OCI-LY1 (cell line): ENCODE data around the gene CIC.

Experiments used
- H2AFZ ChIP-seq: fragments of 200-600 bp; sonication (generic), shearing (Covaris generic); 2 replicates; pipeline ENCODE4 v1.6.0; 2014; ENCODE audit warnings: antibody characterized with exemption, mild to moderate bottlenecking, low read length
- H3F3A ChIP-seq: fragments of 200-600 bp; sonication (generic), shearing (Covaris generic); 2 replicates; pipeline ENCODE4 v1.6.0; 2014; ENCODE audit warnings: mild to moderate bottlenecking, antibody characterized with exemption, low read length, moderate library complexity; ENCODE audit not compliant: insufficient read depth
- H3K27ac ChIP-seq: fragments of 200-600 bp; sonication (generic); 2 replicates; pipeline ENCODE4 v1.5.1; 2014; ENCODE audit warnings: low read length, mixed run types, mild to moderate bottlenecking, low read depth; ENCODE audit not compliant: poor library complexity, severe bottlenecking
- H3K27me3 ChIP-seq: fragments of 200-600 bp; sonication (generic); 2 replicates; pipeline ENCODE4 v1.6.0; 2014; ENCODE audit warnings: antibody characterized with exemption, mild to moderate bottlenecking, low read length, moderate library complexity; ENCODE audit not compliant: insufficient read depth
- H3K36me3 ChIP-seq: fragments of 200-600 bp; sonication (generic); 2 replicates; pipeline ENCODE4 v1.6.1; 2014; ENCODE audit warnings: mild to moderate bottlenecking, antibody characterized with exemption, low read length, moderate library complexity, mixed read lengths; ENCODE audit not compliant: insufficient read depth
- H3K4me1 ChIP-seq: fragments of 200-600 bp; sonication (generic); 2 replicates; pipeline ENCODE4 v1.5.1; 2014; ENCODE audit warnings: mild to moderate bottlenecking, low read length, moderate library complexity; ENCODE audit not compliant: insufficient read depth, severe bottlenecking
- H3K4me2 ChIP-seq: fragments of 200-600 bp; sonication (generic), shearing (Covaris generic); 2 replicates; pipeline ENCODE4 v1.6.1; 2014; ENCODE audit warnings: low read length
- H3K4me3 ChIP-seq: fragments of 200-600 bp; sonication (generic); 2 replicates; pipeline ENCODE4 v1.5.1; 2014; ENCODE audit warnings: low read length, low read depth, mild to moderate bottlenecking, mixed read lengths; ENCODE audit not compliant: poor library complexity, severe bottlenecking
- H3K79me2 ChIP-seq: fragments of 200-600 bp; shearing (Covaris generic); 2 replicates; pipeline ENCODE4 v1.6.1; 2016; ENCODE audit warnings: mixed run types, low read length, mixed read lengths; ENCODE audit not compliant: insufficient read depth
- H3K9ac ChIP-seq: fragments of 200-600 bp; sonication (generic), shearing (Covaris generic); 2 replicates; pipeline ENCODE4 v1.6.1; 2014; ENCODE audit warnings: mild to moderate bottlenecking, low read length, mixed read lengths
- H3K9me2 ChIP-seq: fragments of 200-600 bp; sonication (generic), shearing (Covaris generic); 2 replicates; pipeline ENCODE4 v1.6.1; 2014; ENCODE audit warnings: low read depth, mild to moderate bottlenecking, low read length, mixed read lengths
- H3K9me3 ChIP-seq: fragments of 200-600 bp; shearing (Covaris generic); 2 replicates; pipeline ENCODE4 v1.6.1; 2014; ENCODE audit warnings: low read length, mixed read lengths
- H4K20me1 ChIP-seq: fragments of 200-600 bp; sonication (generic), shearing (Covaris generic); 2 replicates; pipeline ENCODE4 v1.6.0; 2016; ENCODE audit warnings: mild to moderate bottlenecking, low read length; ENCODE audit not compliant: insufficient read depth
- EZH2 ChIP-seq: fragments of 200-600 bp; sonication (generic), shearing (Covaris generic); IDR thresholded peaks from 2 replicates; pipeline ENCODE4 v1.8.0; 2017; ENCODE audit warnings: borderline replicate concordance, mixed run types, mild to moderate bottlenecking, antibody characterized with exemption, low read length, moderate library complexity, mixed read lengths
- TF ChIP-seq, protein P1 (sequence below): fragments of 200-600 bp; sonication (generic), shearing (Covaris generic); IDR thresholded peaks from 2 replicates; pipeline ENCODE4 v1.5.1; 2017; ENCODE audit warnings: mild to moderate bottlenecking, antibody characterized with exemption, low read length, moderate library complexity, mixed read lengths

The CIC gene

DNA sequence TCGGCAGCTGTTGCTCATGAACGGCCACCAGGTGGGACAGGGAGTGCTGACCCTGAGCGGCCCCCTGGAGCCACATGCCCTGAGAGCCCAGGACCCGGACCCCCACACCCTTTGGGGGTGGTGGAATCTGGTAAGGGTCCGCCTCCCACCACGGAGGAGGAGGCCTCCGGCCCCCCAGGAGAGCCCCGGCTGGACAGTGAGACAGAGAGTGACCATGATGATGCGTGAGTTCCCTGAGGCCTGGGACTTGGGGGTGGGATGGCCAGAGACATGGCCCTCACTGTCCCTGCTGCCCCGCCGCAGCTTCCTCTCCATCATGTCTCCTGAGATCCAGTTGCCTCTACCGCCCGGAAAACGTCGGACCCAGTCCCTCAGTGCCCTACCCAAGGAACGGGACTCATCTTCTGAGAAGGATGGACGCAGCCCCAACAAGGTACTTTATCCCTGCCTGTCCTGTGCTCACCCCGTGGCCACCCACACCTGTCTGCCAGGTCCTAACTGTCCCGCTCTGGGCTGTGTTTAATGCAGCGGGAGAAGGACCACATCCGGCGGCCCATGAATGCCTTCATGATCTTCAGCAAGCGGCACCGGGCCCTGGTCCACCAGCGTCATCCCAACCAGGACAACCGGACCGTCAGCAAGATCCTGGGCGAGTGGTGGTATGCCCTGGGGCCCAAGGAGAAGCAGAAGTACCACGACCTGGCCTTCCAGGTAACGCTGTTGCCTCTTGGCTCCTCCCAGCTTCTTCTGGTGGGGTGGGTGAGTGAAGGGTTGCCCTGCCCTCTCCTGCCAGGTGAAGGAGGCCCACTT is 18.2 kb downstream of the CIC start:
- Histone ChIP-seq H3K36me3 (peaks cover 55% of the 10 kb centered on the region), H2AFZ (no peak overlapping the region), H3K27me3 (no peaks in the 10 kb centered on the region), H3K27ac (peak overlapping the region; percentile 77), H3K4me2 (no peak overlapping the region; the same call in 1 of the 2 replicates), H3K4me1 (peaks cover 28% of the 10 kb centered on the region), H3K9me2 (no peaks in the 10 kb centered on the region), H3K9me3 (no peaks in the 10 kb centered on the region), H4K20me1 (no peaks in the 10 kb centered on the region), H3F3A (peaks cover 7% of the 10 kb centered on the region; the same call in 1 of the 2 replicates), H3K9ac (no peak overlapping the region), H3K79me2 (no peaks in the 10 kb centered on the region), H3K4me3 (no peak overlapping the region)
- TF ChIP-seq, protein P1, sequence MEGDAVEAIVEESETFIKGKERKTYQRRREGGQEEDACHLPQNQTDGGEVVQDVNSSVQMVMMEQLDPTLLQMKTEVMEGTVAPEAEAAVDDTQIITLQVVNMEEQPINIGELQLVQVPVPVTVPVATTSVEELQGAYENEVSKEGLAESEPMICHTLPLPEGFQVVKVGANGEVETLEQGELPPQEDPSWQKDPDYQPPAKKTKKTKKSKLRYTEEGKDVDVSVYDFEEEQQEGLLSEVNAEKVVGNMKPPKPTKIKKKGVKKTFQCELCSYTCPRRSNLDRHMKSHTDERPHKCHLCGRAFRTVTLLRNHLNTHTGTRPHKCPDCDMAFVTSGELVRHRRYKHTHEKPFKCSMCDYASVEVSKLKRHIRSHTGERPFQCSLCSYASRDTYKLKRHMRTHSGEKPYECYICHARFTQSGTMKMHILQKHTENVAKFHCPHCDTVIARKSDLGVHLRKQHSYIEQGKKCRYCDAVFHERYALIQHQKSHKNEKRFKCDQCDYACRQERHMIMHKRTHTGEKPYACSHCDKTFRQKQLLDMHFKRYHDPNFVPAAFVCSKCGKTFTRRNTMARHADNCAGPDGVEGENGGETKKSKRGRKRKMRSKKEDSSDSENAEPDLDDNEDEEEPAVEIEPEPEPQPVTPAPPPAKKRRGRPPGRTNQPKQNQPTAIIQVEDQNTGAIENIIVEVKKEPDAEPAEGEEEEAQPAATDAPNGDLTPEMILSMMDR, result no peak
- no peak for TF ChIP-seq EZH2

DNA sequence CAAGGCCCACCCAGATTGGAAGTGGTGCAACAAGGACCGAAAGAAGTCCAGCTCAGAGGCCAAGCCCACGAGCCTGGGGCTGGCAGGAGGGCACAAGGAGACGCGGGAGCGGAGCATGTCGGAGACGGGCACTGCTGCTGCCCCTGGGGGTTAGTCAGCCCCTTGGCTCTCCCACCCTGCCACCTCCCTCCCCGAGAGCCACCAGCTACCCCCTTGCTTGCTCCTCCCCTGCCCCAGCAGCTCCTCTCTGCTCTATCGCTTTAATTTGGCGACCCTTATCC is 18.7 kb downstream of the CIC start:
- H2AFZ ChIP-seq, result no peak overlapping the region

DNA sequence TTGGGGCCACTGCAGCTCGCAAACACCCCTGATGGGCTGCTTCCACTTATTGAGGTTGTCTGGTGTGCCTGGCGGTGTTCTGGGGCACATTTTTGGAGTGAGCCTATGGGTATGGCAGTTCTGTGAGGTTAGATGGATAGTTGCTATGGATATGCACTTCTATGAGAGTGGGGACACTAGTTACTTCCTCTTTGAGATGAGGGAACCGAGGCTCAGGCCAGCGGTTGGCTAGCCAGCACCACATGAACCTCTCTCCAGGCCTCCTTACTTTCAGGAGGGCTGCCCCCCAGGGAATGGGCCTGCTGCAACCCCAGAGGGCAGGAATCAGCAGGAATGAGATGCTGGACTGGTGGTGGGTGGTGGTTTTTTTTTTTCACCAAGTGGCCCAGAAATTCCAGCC is 19.3 kb downstream of the CIC start:
- peaks cover 67% of the 10 kb centered on the region for H3K36me3 ChIP-seq
- no peak for TF ChIP-seq EZH2
- TF ChIP-seq, protein P1, result no peak
- no peaks in the 10 kb centered on the region for H4K20me1 ChIP-seq
- H3K27ac ChIP-seq, result no peak overlapping the region
- no peaks in the 10 kb centered on the region for H3F3A ChIP-seq
- no peak overlapping the region for H3K4me3 ChIP-seq
- no peaks in the 10 kb centered on the region for H3K27me3 ChIP-seq
- H3K9me3 ChIP-seq, result no peaks in the 10 kb centered on the region
- peaks cover 18% of the 10 kb centered on the region for H3K4me1 ChIP-seq
- no peaks in the 10 kb centered on the region for H3K79me2 ChIP-seq
- H2AFZ ChIP-seq, result no peak overlapping the region
- no peaks in the 10 kb centered on the region for H3K9me2 ChIP-seq
- H3K4me2 ChIP-seq, result no peak overlapping the region
- H3K9ac ChIP-seq, result no peak overlapping the region

More for the DNA sequence above, 18.7 kb downstream of the CIC start:
- TF ChIP-seq, protein P1, result no peak
- TF ChIP-seq EZH2, result no peak
- Histone ChIP-seq H3K4me1 (peaks cover 24% of the 10 kb centered on the region), H3K27me3 (no peaks in the 10 kb centered on the region), H3K9me3 (no peaks in the 10 kb centered on the region), H3K9me2 (no peaks in the 10 kb centered on the region), H3K4me2 (no peak overlapping the region), H3K27ac (no peak overlapping the region), H3F3A (0 out of 2 replicates have a peak, but pooled peaks cover 4% of the 10 kb centered on the region), H3K9ac (no peak overlapping the region), H4K20me1 (no peaks in the 10 kb centered on the region), H3K36me3 (peaks cover 61% of the 10 kb centered on the region), H3K4me3 (no peak overlapping the region), H3K79me2 (no peaks in the 10 kb centered on the region)
